ENCODE data around the gene MRPL54. TPM values are rescaled to one million over a fixed set of nuclear protein-coding genes. Genes with fewer than 3 reads are reported as not detected.

MRPL54 gene
- total and polyA plus RNA-seq, 2 donors = 23.0 to 61.9 TPM

- DNase-seq (ENCODE audit: extremely low spot score) = no peak
- no peaks in the 10 kb centered on the region for H3K4me1 ChIP-seq (ENCODE audit: insufficient read depth)
- peaks cover 5% of the 10 kb centered on the region for H3K36me3 ChIP-seq (ENCODE audit: insufficient read depth)
- no peak overlapping the region for H3K4me3 ChIP-seq (ENCODE audit: low read depth, low read length)
- no peak overlapping the region for H3K27ac ChIP-seq (ENCODE audit: low read depth)
- WGBS = 87% methylated on average over 7 of the region's 7 CpGs
Measured at GRCh38 chr19:3768748-3769099, 6.2 kb downstream of the MRPL54 start.

- no peak for DNase-seq (ENCODE audit: extremely low spot score)
Measured at GRCh38 chr19:3769494-3769893, 7.0 kb downstream of the MRPL54 start.

GRCh38 chr19:3770136-3770999, 7.9 kb downstream of the MRPL54 start:
- Histone ChIP-seq H3K4me3 (ENCODE audit: low read depth, low read length) (no peak overlapping the region), H3K36me3 (ENCODE audit: insufficient read depth) (peaks cover 5% of the 10 kb centered on the region), H3K4me1 (ENCODE audit: insufficient read depth) (no peaks in the 10 kb centered on the region), H3K27ac (ENCODE audit: low read depth) (no peak overlapping the region)
- DNase-seq (ENCODE audit: extremely low spot score) = no peak
- 72% methylated on average over 53 of the region's 53 CpGs for WGBS

More at GRCh38 chr19:3769494-3769893, 7.0 kb downstream of the MRPL54 start:
- no peak overlapping the region for H3K27ac ChIP-seq (ENCODE audit: low read depth)
- peaks cover 5% of the 10 kb centered on the region for H3K36me3 ChIP-seq (ENCODE audit: insufficient read depth)
- no peaks in the 10 kb centered on the region for H3K4me1 ChIP-seq (ENCODE audit: insufficient read depth)
- WGBS = 85% methylated on average over 17 of the region's 17 CpGs
- H3K4me3 ChIP-seq (ENCODE audit: low read depth, low read length) = no peak overlapping the region

GRCh38 chr19:3771000-3771905, 8.8 kb downstream of the MRPL54 start:
- no peaks in the 10 kb centered on the region for H3K4me1 ChIP-seq (ENCODE audit: insufficient read depth)

GRCh38 chr19:3771906-3772455, 9.5 kb downstream of the MRPL54 start, which contains the start of gene RAX2:
Gene RAX2, minus strand, starts transcription at chr19:3772228. Its CDS starts 486 bp downstream, at chr19:3771742.
- H3K4me1 ChIP-seq (ENCODE audit: insufficient read depth) = no peaks in the 10 kb centered on the region
- H3K36me3 ChIP-seq (ENCODE audit: insufficient read depth) = peaks cover 3% of the 10 kb centered on the region
- no peak within 1 kb of the TSS for H3K4me3 ChIP-seq (ENCODE audit: low read depth, low read length)
- no peak within 1 kb of the TSS for H3K27ac ChIP-seq (ENCODE audit: low read depth)
- DNase-seq (ENCODE audit: extremely low spot score) = no peak
- WGBS = 44% methylated on average over 23 of the region's 23 CpGs

More at GRCh38 chr19:3771000-3771905, 8.8 kb downstream of the MRPL54 start:
- Histone ChIP-seq H3K4me3 (ENCODE audit: low read depth, low read length) (no peak overlapping the region), H3K27ac (ENCODE audit: low read depth) (no peak overlapping the region), H3K36me3 (ENCODE audit: insufficient read depth) (peaks cover 5% of the 10 kb centered on the region)
- WGBS = 76% methylated on average over 35 of the region's 35 CpGs
- DNase-seq (ENCODE audit: extremely low spot score) = no peak

GRCh38 chr19:3773814-3774515, 11.5 kb downstream of the MRPL54 start:
- no peak overlapping the region for H3K27ac ChIP-seq (ENCODE audit: low read depth)
- no peak for DNase-seq (ENCODE audit: extremely low spot score)
- 86% methylated on average over 12 of the region's 12 CpGs for WGBS
- H3K36me3 ChIP-seq (ENCODE audit: insufficient read depth) = no peaks in the 10 kb centered on the region
- no peaks in the 10 kb centered on the region for H3K4me1 ChIP-seq (ENCODE audit: insufficient read depth)
- no peak overlapping the region for H3K4me3 ChIP-seq (ENCODE audit: low read depth, low read length)

GRCh38 chr19:3774621-3775373, 12.3 kb downstream of the MRPL54 start:
- Histone ChIP-seq H3K4me1 (ENCODE audit: insufficient read depth) (no peaks in the 10 kb centered on the region), H3K4me3 (ENCODE audit: low read depth, low read length) (no peak overlapping the region), H3K36me3 (ENCODE audit: insufficient read depth) (no peaks in the 10 kb centered on the region), H3K27ac (ENCODE audit: low read depth) (no peak overlapping the region)
- no peak for DNase-seq (ENCODE audit: extremely low spot score)
- 43% methylated on average over 25 of the region's 25 CpGs for WGBS

GRCh38 chr19:3775374-3775711, 12.9 kb downstream of the MRPL54 start:
- WGBS = 78% methylated on average over 2 of the region's 2 CpGs
- Histone ChIP-seq H3K4me3 (ENCODE audit: low read depth, low read length) (no peak overlapping the region), H3K4me1 (ENCODE audit: insufficient read depth) (no peaks in the 10 kb centered on the region), H3K36me3 (ENCODE audit: insufficient read depth) (no peaks in the 10 kb centered on the region), H3K27ac (ENCODE audit: low read depth) (no peak overlapping the region)
- no peak for DNase-seq (ENCODE audit: extremely low spot score)

GRCh38 chr19:3775831-3776230, 13.3 kb downstream of the MRPL54 start:
- Histone ChIP-seq H3K4me3 (ENCODE audit: low read depth, low read length) (no peak overlapping the region), H3K4me1 (ENCODE audit: insufficient read depth) (no peaks in the 10 kb centered on the region), H3K27ac (ENCODE audit: low read depth) (no peak overlapping the region), H3K36me3 (ENCODE audit: insufficient read depth) (no peaks in the 10 kb centered on the region)
- no peak for DNase-seq (ENCODE audit: extremely low spot score)
- WGBS = 84% methylated on average over 5 of the region's 5 CpGs

- Histone ChIP-seq H3K4me3 (ENCODE audit: low read depth, low read length) (no peak overlapping the region), H3K36me3 (ENCODE audit: insufficient read depth) (no peaks in the 10 kb centered on the region), H3K4me1 (ENCODE audit: insufficient read depth) (no peaks in the 10 kb centered on the region), H3K27ac (ENCODE audit: low read depth) (no peak overlapping the region)
- DNase-seq (ENCODE audit: extremely low spot score) = no peak
- 93% methylated on average over 1 of the region's 1 CpG for WGBS
Measured at GRCh38 chr19:3776479-3777040, 14.1 kb downstream of the MRPL54 start.

- Histone ChIP-seq H3K4me3 (ENCODE audit: low read depth, low read length) (no peak overlapping the region), H3K27ac (ENCODE audit: low read depth) (no peak overlapping the region), H3K4me1 (ENCODE audit: insufficient read depth) (no peaks in the 10 kb centered on the region), H3K36me3 (ENCODE audit: insufficient read depth) (no peaks in the 10 kb centered on the region)
- 87% methylated on average over 37 of the region's 37 CpGs for WGBS
- no peak for DNase-seq (ENCODE audit: extremely low spot score)
Measured at GRCh38 chr19:3778104-3778867, 15.8 kb downstream of the MRPL54 start.
